Vagina (tissue), 2 donors: Measurements from ENCODE around the gene ARX.

ENCODE experiments used
- POLR2A ChIP-seq, 2 donors: fragments of 450-650 bp; IDR thresholded peaks; one replicate each; pipeline ENCODE4 v1.6.1; 2017; ENCODE audit warnings: antibody characterized with exemption in 2 of 2, mild to moderate bottlenecking in 2 of 2, moderate library complexity in 2 of 2
- POLR2AphosphoS5 ChIP-seq, 2 donors: sonication (generic); formaldehyde crosslinking; IDR thresholded peaks; one replicate each; pipeline ENCODE4 v1.9.0; 2017; ENCODE audit warnings: antibody characterized with exemption in 2 of 2, mild to moderate bottlenecking in 2 of 2, low read depth in 1 of 2; ENCODE audit not compliant: insufficient read depth in 1 of 2
- TF ChIP-seq, protein P1 (sequence below), 3 experiments: fragments of 450-650 bp in 2 of 3; fragments of 200-600 bp in 1 of 3; sonication (generic) in 1 of 3; IDR thresholded peaks; one replicate each; pipeline ENCODE4 v1.5.1; 2017 to 2019; ENCODE audit warnings: antibody characterized with exemption in 3 of 3, mild to moderate bottlenecking in 2 of 3, moderate library complexity in 2 of 3

DNA sequence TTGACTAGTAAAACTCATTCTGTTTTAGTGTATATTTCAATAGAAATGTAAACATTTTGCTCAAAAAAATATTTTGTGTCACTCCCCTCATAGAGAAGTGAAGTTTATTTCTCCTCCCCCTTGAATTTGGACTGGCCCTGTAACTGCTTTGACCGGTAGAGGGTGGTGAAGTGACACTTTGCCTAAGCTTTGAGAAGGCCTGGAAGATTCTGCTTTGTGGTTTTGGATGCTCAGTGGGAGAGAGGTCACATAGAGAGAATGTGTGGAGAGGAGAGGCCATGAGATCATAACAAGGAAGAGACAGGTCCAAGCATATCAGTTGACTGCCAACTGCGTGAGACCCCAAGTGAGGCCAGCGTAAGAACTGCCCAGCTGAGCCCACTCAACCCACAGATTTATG is 19.1 kb upstream of the ARX start:
- TF ChIP-seq POLR2A (IDR thresholded peaks at IDR 0.05) (no peak), POLR2AphosphoS5 (IDR thresholded peaks at IDR 0.05; ENCODE audit: insufficient read depth in 1 of 2, low read depth in 1 of 2) (no peak)
- TF ChIP-seq, protein P1, sequence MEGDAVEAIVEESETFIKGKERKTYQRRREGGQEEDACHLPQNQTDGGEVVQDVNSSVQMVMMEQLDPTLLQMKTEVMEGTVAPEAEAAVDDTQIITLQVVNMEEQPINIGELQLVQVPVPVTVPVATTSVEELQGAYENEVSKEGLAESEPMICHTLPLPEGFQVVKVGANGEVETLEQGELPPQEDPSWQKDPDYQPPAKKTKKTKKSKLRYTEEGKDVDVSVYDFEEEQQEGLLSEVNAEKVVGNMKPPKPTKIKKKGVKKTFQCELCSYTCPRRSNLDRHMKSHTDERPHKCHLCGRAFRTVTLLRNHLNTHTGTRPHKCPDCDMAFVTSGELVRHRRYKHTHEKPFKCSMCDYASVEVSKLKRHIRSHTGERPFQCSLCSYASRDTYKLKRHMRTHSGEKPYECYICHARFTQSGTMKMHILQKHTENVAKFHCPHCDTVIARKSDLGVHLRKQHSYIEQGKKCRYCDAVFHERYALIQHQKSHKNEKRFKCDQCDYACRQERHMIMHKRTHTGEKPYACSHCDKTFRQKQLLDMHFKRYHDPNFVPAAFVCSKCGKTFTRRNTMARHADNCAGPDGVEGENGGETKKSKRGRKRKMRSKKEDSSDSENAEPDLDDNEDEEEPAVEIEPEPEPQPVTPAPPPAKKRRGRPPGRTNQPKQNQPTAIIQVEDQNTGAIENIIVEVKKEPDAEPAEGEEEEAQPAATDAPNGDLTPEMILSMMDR (IDR thresholded peaks at IDR 0.05): no peak
